Measurements from ENCODE around the gene MYRIP.
"Not testable (repeated sequence)": the region's sequence is repeated elsewhere in the genome, so short reads cannot be mapped to it uniquely, and the experiment has no call there.

MYRIP gene

DNA sequence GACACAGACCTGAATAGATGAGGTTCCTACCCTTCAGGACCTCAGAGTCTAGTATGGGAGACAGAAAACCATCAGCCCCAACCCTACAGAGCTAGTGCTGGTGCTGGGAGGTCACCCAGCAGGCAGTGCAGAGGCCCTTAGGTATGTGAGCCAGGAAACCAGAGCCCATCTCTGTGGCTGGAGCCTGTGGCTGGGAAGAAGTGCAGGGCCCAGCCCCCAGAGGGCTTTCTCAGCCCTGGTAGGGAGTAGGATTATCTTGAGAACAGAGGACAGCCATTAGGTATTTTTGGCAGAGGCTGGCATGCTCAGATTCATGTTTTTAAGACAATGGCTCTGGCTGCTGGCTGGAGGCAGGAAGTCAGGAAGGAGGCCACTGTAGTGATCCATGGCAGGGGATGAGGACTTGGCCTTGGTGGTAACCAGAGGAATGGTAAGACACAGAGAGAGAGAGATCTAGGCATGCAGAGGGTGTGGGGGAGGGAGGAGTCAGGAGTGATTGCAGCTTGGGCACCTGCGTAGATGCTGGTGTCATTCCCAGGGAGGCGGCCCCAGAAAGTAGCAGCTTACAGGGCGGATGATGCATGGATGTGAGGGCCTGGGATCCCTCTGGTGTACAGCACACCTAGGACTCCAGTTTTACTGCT is 279.2 kb downstream of the MYRIP start:
- DNase-seq, result no peak

DNA sequence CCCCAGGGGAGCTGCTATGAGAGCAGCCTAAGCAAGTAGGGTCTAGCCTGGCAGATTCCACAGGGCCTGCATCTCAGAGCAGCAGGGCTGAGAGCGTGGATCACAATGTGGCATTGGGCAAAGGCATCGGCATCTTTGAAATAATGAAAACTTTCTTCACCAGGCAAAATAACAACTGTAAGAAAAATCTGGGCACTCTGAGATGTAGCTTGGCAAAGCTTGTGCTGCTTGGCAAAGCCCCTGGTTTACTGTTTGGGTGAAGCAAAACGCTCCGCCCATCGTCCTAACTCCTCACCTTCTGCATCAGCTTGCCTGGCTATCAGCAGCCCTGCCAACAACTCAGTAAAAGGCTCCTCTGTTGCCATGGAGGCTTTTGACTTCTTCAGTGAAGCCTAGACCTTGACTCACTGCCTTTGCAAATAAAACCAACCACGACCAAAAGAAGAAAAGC is 287.3 kb downstream of the MYRIP start:
- no peak for DNase-seq

GRCh38 chr3:40097131-40098117 is 288.0 kb downstream of the MYRIP start:
- no peak for DNase-seq

- no peak for DNase-seq
These were observed 288.9 kb downstream of the MYRIP start for GRCh38 chr3:40098261-40098759.

GRCh38 chr3:40099871-40100270 is 290.5 kb downstream of the MYRIP start:
- DNase-seq, result no peak

- no peak for DNase-seq
These were observed 292.8 kb downstream of the MYRIP start for GRCh38 chr3:40102182-40102581.

DNA sequence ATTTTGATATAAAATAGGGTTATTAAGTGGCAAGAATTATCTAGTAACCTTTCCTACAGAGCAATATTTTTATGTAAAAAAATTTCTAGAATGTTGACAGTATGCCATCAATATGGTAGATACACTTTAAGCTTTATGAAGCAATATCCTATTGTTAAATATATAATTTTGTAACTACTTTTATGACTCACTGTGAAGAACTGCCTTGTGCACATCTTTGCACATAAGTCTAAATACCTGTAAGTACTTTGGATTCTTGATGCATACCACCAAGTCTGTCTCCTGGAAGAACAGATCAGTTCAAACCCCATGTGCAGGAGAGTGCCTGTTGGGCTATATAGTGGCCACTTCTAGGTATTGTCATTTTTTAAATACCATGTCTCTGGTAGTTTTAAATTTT is 294.4 kb downstream of the MYRIP start:
- DNase-seq, result no peak

- no peak for DNase-seq
These were observed 295.0 kb downstream of the MYRIP start for GRCh38 chr3:40104441-40104840.

- DNase-seq, result no peak
These were observed 299.2 kb downstream of the MYRIP start for GRCh38 chr3:40108643-40109042.

DNA sequence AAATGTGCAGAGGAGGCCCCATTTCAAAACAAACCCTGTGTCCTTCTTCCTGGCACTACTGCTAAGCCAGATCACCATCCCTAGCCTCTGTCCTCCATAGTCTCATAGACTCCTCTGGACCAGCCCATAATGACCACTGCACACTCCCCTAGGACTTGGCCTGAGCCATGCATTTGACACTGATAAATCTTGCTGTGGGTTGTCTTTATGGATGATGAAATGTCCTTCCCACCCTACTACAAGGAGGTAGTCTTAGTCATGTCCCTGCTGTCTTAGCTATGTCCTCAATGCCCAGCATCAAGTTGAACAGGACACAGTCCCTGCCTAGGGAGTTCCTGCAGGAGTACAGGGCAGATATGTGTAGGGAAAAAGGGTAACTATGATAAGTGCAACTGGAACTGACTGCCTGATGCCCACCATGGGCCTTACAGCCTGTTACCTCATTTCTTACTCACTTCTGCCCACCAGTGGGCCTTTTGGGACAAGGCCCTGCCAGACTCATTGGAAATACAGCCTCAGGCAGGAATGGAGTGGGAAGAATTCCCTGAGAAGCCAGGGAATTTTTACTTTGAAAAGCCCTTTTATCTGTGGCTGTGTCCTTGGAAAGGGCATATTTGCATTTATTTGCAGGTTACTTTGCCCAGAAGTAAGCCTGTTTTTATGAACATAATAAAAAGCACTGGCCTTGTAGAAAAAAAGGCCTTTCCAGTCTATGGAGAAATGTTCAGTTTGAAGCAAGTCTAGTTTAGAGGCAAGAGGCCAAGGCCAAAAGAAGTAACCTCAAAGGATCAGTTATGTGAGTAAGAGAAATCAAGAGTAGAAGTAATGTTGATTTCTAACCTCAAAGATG is 300.5 kb downstream of the MYRIP start:
- DNase-seq, result no peak

DNA sequence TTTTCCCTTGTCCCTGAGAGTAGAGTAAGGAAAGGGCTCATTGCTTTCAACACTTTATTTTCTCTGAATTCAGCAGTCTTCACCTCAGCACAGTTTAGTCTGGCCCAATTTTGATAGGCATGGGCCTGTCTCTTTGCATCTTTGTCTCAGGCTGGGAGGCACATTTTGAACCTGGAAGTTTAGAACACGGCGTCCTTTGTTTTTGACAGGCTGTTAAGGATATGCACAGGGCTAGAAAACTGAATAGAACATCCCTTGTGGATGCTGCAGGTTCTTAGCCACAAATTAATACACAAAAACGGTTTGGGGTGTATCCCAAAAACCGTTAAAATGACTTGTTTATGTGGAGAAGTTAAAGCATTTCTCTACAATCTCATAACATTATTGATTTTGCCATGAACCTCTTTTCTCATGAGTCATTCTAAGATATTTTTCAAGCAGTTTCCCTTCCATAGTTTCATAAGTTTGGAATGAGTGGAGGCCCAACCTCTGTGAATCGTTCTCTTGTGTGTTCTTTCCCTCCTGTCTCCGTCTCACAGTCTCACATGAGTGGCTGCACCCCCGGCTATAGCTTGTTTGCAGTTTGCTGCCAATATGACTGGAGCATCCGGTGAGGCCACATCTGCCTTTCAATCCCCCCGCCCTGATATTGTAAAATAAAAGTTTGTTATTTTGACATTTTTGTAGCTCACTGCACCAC is 307.2 kb downstream of the MYRIP start:
- no peak for DNase-seq

DNA sequence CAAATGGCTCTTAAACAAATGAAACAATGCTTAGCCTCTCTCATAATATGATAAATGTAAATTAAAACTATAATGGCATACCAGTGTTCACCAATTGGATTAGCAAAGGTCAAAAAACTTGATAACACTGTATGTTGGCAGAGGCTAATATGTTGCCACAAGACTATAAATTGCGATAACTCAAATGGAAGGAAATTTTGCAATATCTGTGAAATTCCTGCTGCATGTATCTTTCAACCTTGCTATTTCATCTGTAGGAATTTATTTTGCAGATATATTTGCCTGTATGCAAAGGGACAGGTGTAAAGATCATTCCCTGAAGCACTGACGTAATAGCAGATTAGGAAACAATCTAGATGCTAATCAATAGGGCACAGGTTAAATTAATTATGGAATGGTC is 308.7 kb downstream of the MYRIP start:
- no peak for DNase-seq

- no peak for DNase-seq
These were observed 310.8 kb downstream of the MYRIP start for GRCh38 chr3:40120067-40120692.

- no peak for DNase-seq
These were observed 311.4 kb downstream of the MYRIP start for GRCh38 chr3:40120806-40121205.

GRCh38 chr3:40124918-40125317 is 315.5 kb downstream of the MYRIP start:
- no peak for DNase-seq

DNA sequence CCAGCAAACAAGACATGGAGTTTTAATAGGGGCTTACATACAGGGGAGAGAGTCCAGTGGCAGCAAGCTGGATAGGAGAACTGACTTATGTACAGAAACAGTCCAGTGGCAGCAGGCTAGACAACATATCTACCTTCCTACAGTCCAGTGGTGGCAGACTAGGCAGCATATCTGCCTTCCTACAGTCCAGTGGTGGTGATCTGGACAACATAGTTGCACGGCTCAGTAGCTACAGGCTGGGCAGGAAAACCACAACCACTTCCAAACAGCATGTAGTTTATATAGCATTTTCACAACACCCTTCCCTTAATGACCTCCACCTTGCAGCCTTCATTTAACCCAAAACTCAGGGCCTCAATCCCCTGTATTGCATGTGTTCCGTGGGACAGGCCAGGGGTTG is 318.8 kb downstream of the MYRIP start:
- DNase-seq, result no peak

- no peak for DNase-seq
These were observed 320.1 kb downstream of the MYRIP start for GRCh38 chr3:40129510-40129909.

DNA sequence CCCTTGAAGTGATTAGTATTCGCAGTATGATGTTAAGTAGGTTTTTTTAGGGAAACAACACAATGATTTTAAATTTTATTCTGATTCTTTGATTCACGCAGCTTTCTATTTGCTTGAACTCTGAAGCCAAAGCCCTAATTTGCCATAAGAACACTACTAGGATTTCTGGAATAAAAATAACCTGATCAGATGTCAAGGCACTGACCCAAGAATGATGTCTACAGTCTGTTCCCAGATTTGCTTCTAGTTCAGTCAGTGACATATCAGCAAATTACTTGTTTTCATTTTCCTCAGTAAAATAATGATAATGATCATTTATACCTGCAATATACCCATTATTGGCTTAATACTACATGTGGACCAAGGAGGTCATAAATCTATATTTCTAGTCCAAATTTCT is 320.6 kb downstream of the MYRIP start:
- no peak for DNase-seq

GRCh38 chr3:40130721-40131120 is 321.3 kb downstream of the MYRIP start:
- no peak for DNase-seq

GRCh38 chr3:40133886-40134575 is 324.6 kb downstream of the MYRIP start:
- DNase-seq, result not testable (repeated sequence)

DNA sequence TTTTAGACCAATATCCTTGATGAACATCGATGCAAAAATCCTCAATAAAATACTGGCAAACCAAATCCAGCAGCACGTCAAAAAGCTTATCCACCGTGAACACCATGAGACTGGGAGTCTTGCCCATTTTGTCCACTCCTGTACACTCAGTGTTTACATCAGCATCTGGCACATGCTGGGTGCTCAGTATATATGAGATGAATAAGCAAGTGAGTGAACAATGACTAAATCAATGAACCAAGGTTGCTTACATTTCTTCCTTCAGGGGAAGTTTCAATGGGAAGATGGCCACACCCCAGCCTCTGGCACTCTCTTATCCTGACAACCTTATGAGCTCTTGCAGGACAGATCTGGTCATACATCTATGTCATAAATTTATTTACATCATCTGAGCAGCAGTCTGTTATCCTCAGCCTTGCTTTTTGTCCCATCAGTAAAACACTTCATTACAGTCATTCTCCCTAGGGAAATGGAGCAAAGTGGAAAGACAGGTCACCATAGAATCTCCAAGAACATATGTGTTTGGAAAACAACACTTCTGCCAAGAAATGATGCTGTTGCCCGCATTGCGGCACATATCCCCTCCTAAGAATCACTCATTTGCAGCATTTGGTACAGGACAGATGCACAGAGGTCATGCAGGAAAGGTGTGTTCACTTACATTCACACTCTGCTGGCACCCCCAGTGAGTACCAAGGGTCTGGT is 328.3 kb downstream of the MYRIP start:
- no peak for DNase-seq

Data from NCI-H1436 treated with DMSO at 0.1 percent for 48 hours (cell line).